ENCODE results near the gene CCNL2. TPM values are rescaled to one million over a fixed set of nuclear protein-coding genes. Genes with fewer than 3 reads are reported as not detected.
A peak's percentile ranks its signal among the peaks of the same experiment; 100 is the strongest.

CCNL2 gene
- total and polyA plus RNA-seq, 2 experiments from 2014 or later: 115 to 146 TPM

- Histone ChIP-seq H3K36me3 (ENCODE audit: insufficient read depth) (no peaks in the 10 kb centered on the region), H3K4me3 (no peak overlapping the region), H3K27me3 (ENCODE audit: insufficient read depth) (no peaks in the 10 kb centered on the region), H3K4me1 (ENCODE audit: insufficient read depth) (peaks cover 35% of the 10 kb centered on the region), H3F3A (replicated peaks; ENCODE audit: low read depth) (peaks cover 20% of the 10 kb centered on the region), H3K27ac (ENCODE audit: low read depth) (no peak overlapping the region), H2AFZ (no peak overlapping the region), H4K20me1 (replicated peaks; ENCODE audit: insufficient read depth) (no peaks in the 10 kb centered on the region), H3K9me2 (ENCODE audit: insufficient read depth) (no peaks in the 10 kb centered on the region), H3K79me2 (replicated peaks; ENCODE audit: insufficient read depth) (no peaks in the 10 kb centered on the region), H3K4me2 (no peak overlapping the region)
- DNase-seq (ENCODE audit: low spot score) (no peak), ATAC-seq (no peak)
- Mint-ChIP-seq H3K27ac (no peak overlapping the region; the same call in 1 of the 2 replicates), H3K27me3 (ENCODE audit: insufficient read depth, low read depth, poor library complexity) (peaks cover 22% of the 10 kb centered on the region), H3K9me3 (peaks cover 10% of the 10 kb centered on the region), H3K36me3 (ENCODE audit: low read depth) (peaks cover 4% of the 10 kb centered on the region; the same call in 2 of the 3 replicates), H3K4me1 (peaks cover 46% of the 10 kb centered on the region), H3K4me3 (peak overlapping the region; percentile 64)
- no peak for TF ChIP-seq REST (IDR thresholded peaks at IDR 0.05; ENCODE audit: unreplicated experiment)
- no peak for TF ChIP-seq STAT1 (IDR thresholded peaks at IDR 0.05; ENCODE audit: unreplicated experiment)
- TF ChIP-seq ZNF462 (CRISPR knock-in tag; IDR thresholded peaks at IDR 0.05): no peak
- TF ChIP-seq CREB1 (CRISPR knock-in tag; IDR thresholded peaks at IDR 0.05; ENCODE audit: low read depth): no peak
- no peak for TF ChIP-seq NANOG (IDR thresholded peaks at IDR 0.05; ENCODE audit: borderline replicate concordance)
- TF ChIP-seq CTCF (conservative IDR thresholded peaks at IDR 0.05; ENCODE audit: low read depth in 2 of 2): no peak
- no peak for TF ChIP-seq ZNF114 (CRISPR knock-in tag; IDR thresholded peaks at IDR 0.05)
- TF ChIP-seq EZH2 (IDR thresholded peaks at IDR 0.05; ENCODE audit: low read depth, unreplicated experiment): no peak
- TF ChIP-seq EZH2phosphoT487 (IDR thresholded peaks at IDR 0.05; ENCODE audit: unreplicated experiment): no peak
- no peak for TF ChIP-seq POLR2AphosphoS5 (IDR thresholded peaks at IDR 0.05; ENCODE audit: low read depth)
- TF ChIP-seq ETS1 (IDR thresholded peaks at IDR 0.05): no peak
Observed at GRCh38 chr1:1428174-1428573, 29.0 kb upstream of the CCNL2 start.
